ENCODE measurements around the gene AARS2. TPM values are rescaled to one million over a fixed set of nuclear protein-coding genes. Genes with fewer than 3 reads are reported as not detected.
"Not testable (repeated sequence)": the region's sequence is repeated elsewhere in the genome, so short reads cannot be mapped to it uniquely, and the experiment has no call there.

The AARS2 gene
- total RNA-seq, 5 donors from 2014 or later (not counting 1 experiment from before 2014, with no cell fraction given) = 16.7 to 28.5 (median 25.8) TPM

- Mint-ChIP-seq H3K4me1 (no peaks in the 10 kb centered on the region), H3K36me3 (no peaks in the 10 kb centered on the region), H3K4me3 (no peak overlapping the region), H3K9me3 (peaks cover 0 to 4% (median 4%) of the 10 kb centered on the region in 3 donors), H3K27me3 (peaks cover 4 to 7% of the 10 kb centered on the region in 2 donors), H3K27ac (no peak overlapping the region)
- Histone ChIP-seq H3K4me1 (ENCODE audit: control insufficient read depth in 1 of 2, extremely low read depth in 1 of 2, insufficient read depth in 2 of 2, low read length in 2 of 2) (no peaks in the 10 kb centered on the region), H3K9me3 (no peaks in the 10 kb centered on the region), H3K27me3 (replicated peaks in 1 of 2; ENCODE audit: control insufficient read depth in 2 of 2, extremely low read depth in 1 of 2, insufficient read depth in 2 of 2, low read length in 1 of 2) (peaks cover 0 to 8% of the 10 kb centered on the region in 2 experiments), H3K27ac (ENCODE audit: low read length) (no peak overlapping the region), H3K4me3 (ENCODE audit: control insufficient read depth in 1 of 2, extremely low read depth in 1 of 2, low read length in 1 of 2) (no peak overlapping the region), H3K36me3 (ENCODE audit: control insufficient read depth in 2 of 2, extremely low read depth in 1 of 2, insufficient read depth in 1 of 2, low read length in 1 of 2) (no peaks in the 10 kb centered on the region)
- ChIA-PET POLR2A (interaction anchor here in 1 of 2 donors (0.5 kb wide), 1 partner anchor 114 kb away, joined by 3 read pairs; no protein-coding TSS in a partner anchor), CTCF (no interaction called here)
- ATAC-seq (replicated peaks in 1 of 4) = no peak
- 100% methylated on average over 1 of the region's 4 CpGs for WGBS (ENCODE audit: insufficient coverage)
- DNase-seq = no peak
These were observed 39.1 kb upstream of the AARS2 start for GRCh38 chr6:44352259-44352658.

DNA sequence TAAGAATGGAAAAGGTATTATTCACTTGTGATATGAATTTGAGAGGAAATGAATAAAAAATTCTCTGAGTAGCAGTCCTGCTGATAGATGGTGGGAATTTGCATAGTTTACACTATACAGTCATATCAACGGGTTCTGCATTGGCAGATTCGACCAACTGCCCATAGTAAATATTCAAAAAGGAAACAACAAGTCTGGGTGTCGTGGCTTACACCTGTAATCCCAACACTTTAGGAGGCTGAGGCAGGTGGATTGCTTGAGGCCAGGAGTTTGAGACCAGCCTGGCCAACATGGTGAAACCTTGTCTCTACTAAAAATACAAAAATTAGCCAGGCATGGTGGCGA lies 37.5 kb upstream of the AARS2 start:
- H3K27ac ChIP-seq (ENCODE audit: low read length); H3K9me3 Mint-ChIP-seq; H3K27ac Mint-ChIP-seq; H3K4me3 ChIP-seq (ENCODE audit: control insufficient read depth in 1 of 2, extremely low read depth in 1 of 2, low read length in 1 of 2); POLR2A ChIA-PET; H3K27me3 Mint-ChIP-seq; H3K36me3 Mint-ChIP-seq; H3K9me3 ChIP-seq; H3K4me3 Mint-ChIP-seq; H3K36me3 ChIP-seq (ENCODE audit: control insufficient read depth in 2 of 2, extremely low read depth in 1 of 2, insufficient read depth in 1 of 2, low read length in 1 of 2); H3K4me1 ChIP-seq (ENCODE audit: control insufficient read depth in 1 of 2, extremely low read depth in 1 of 2, insufficient read depth in 2 of 2, low read length in 2 of 2); ATAC-seq (replicated peaks in 1 of 4); DNase-seq; H3K4me1 Mint-ChIP-seq: not testable (repeated sequence)
- CTCF ChIA-PET = interaction anchor here in 1 of 2 donors (0.7 kb wide), 1 partner anchor 58 kb away, joined by 3 read pairs; no protein-coding TSS in a partner anchor
- H3K27me3 ChIP-seq (replicated peaks in 1 of 2; ENCODE audit: control insufficient read depth in 2 of 2, extremely low read depth in 1 of 2, insufficient read depth in 2 of 2, low read length in 1 of 2) = peaks cover 0 to 14% of the 10 kb centered on the region in 2 experiments
- WGBS (ENCODE audit: insufficient coverage) = no CpG with 5 or more reads among the region's 4 CpGs

DNA sequence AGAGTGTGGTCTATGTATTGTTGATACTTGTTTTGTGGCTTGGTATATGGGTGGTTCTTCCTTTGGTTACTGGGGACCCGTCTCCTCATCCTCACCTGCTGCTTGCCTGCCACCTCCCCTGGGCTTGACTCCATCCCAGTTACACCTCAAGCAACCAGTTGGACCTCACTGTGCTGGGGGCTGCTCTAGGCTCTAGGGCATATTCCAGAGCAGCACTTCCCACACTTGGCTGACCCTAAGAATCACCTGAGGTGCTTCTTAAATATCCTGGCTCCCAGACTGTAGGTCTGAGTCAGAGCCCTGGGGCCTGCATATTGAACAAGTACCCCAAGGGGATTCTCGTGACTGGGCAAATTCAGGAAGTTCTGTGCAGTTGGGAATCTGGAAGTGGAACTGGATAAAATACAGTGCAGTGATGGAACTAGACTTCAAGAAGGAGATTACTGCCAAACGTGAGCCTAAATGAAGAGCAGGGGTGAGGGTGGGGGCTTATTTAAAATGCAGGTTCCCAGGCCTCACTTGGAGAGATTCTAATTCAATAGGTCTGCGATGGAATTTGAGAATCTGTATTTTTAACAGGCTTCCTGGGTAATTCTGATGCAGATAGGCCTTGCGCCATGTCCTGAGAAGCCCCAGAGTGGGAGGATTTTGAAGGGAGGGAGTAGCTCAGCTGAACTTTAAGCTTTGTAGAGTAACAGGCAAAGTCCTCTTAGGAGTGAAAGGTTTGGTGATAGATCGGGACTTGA lies 36.9 kb upstream of the AARS2 start:
- Mint-ChIP-seq H3K4me3 (no peak overlapping the region), H3K27ac (no peak overlapping the region), H3K27me3 (peaks cover 6 to 8% of the 10 kb centered on the region in 2 donors), H3K9me3 (no peaks in the 10 kb centered on the region), H3K4me1 (no peaks in the 10 kb centered on the region), H3K36me3 (no peaks in the 10 kb centered on the region)
- ChIA-PET POLR2A (no interaction called here), CTCF (interaction anchor here in 1 of 2 donors (0.7 kb wide), 1 partner anchor 59 kb away, joined by 3 read pairs; no protein-coding TSS in a partner anchor)
- ATAC-seq (replicated peaks in 1 of 4) = no peak
- H3K9me3 ChIP-seq = no peaks in the 10 kb centered on the region
- WGBS (ENCODE audit: insufficient coverage) = 76% methylated on average over 5 of the region's 6 CpGs
- H3K4me1 ChIP-seq (ENCODE audit: control insufficient read depth in 1 of 2, extremely low read depth in 1 of 2, insufficient read depth in 2 of 2, low read length in 2 of 2) = no peaks in the 10 kb centered on the region
- H3K27me3 ChIP-seq (replicated peaks in 1 of 2; ENCODE audit: control insufficient read depth in 2 of 2, extremely low read depth in 1 of 2, insufficient read depth in 2 of 2, low read length in 1 of 2) = peaks cover 0 to 14% of the 10 kb centered on the region in 2 experiments
- no peak overlapping the region for H3K4me3 ChIP-seq (ENCODE audit: control insufficient read depth in 1 of 2, extremely low read depth in 1 of 2, low read length in 1 of 2)
- H3K36me3 ChIP-seq (ENCODE audit: control insufficient read depth in 2 of 2, extremely low read depth in 1 of 2, insufficient read depth in 1 of 2, low read length in 1 of 2) = no peaks in the 10 kb centered on the region
- no peak overlapping the region for H3K27ac ChIP-seq (ENCODE audit: low read length)
- no peak for DNase-seq

GRCh38 chr6:44346818-44347217 lies 33.7 kb upstream of the AARS2 start:
- H3K4me1 Mint-ChIP-seq; H3K27ac ChIP-seq (ENCODE audit: low read length); ATAC-seq (replicated peaks in 1 of 4); H3K4me1 ChIP-seq (ENCODE audit: control insufficient read depth in 1 of 2, extremely low read depth in 1 of 2, insufficient read depth in 2 of 2, low read length in 2 of 2); POLR2A ChIA-PET; H3K27ac Mint-ChIP-seq; H3K36me3 Mint-ChIP-seq; H3K36me3 ChIP-seq (ENCODE audit: control insufficient read depth in 2 of 2, extremely low read depth in 1 of 2, insufficient read depth in 1 of 2, low read length in 1 of 2); DNase-seq; H3K4me3 Mint-ChIP-seq; H3K4me3 ChIP-seq (ENCODE audit: control insufficient read depth in 1 of 2, extremely low read depth in 1 of 2, low read length in 1 of 2); H3K9me3 Mint-ChIP-seq; H3K9me3 ChIP-seq: not testable (repeated sequence)
- peaks cover 9 to 32% of the 10 kb centered on the region in 2 experiments for H3K27me3 ChIP-seq (replicated peaks in 1 of 2; ENCODE audit: control insufficient read depth in 2 of 2, extremely low read depth in 1 of 2, insufficient read depth in 2 of 2, low read length in 1 of 2)
- CTCF ChIA-PET = interaction anchor here in 1 of 2 donors (1.2 kb wide), 1 partner anchor 11 kb away, joined by 5 read pairs; no protein-coding TSS in a partner anchor
- H3K27me3 Mint-ChIP-seq = peaks cover 34 to 36% of the 10 kb centered on the region in 2 donors
- WGBS (ENCODE audit: insufficient coverage) = 100% methylated on average over 1 of the region's 4 CpGs

- H3K4me3 Mint-ChIP-seq = no peak within 1 kb of the TSS
- H3K27me3 ChIP-seq (replicated peaks in 1 of 2; ENCODE audit: control insufficient read depth in 2 of 2, extremely low read depth in 1 of 2, insufficient read depth in 2 of 2, low read length in 1 of 2) = peaks cover 9 to 48% of the 10 kb centered on the region in 2 experiments
- no peak within 1 kb of the TSS for H3K27ac Mint-ChIP-seq
- WGBS (ENCODE audit: insufficient coverage) = 6% methylated on average over 31 of the region's 31 CpGs
- H3K36me3 ChIP-seq (ENCODE audit: control insufficient read depth in 2 of 2, extremely low read depth in 1 of 2, insufficient read depth in 1 of 2, low read length in 1 of 2) = no peaks in the 10 kb centered on the region
- ATAC-seq (replicated peaks in 1 of 4) (no peak), DNase-seq (no peak)
- peaks cover 39 to 42% of the 10 kb centered on the region in 2 donors for H3K27me3 Mint-ChIP-seq
- H3K9me3 ChIP-seq = no peaks in the 10 kb centered on the region
- no peaks in the 10 kb centered on the region for H3K9me3 Mint-ChIP-seq
- H3K36me3 Mint-ChIP-seq = no peaks in the 10 kb centered on the region
- H3K27ac ChIP-seq (ENCODE audit: low read length) = no peak within 1 kb of the TSS
- POLR2A ChIA-PET = no interaction called here
- H3K4me1 Mint-ChIP-seq = peaks cover 0 to 2% (median 2%) of the 10 kb centered on the region in 3 donors
- CTCF ChIA-PET = no interaction called here
- peaks cover 0 to 5% of the 10 kb centered on the region in 2 experiments for H3K4me1 ChIP-seq (ENCODE audit: control insufficient read depth in 1 of 2, extremely low read depth in 1 of 2, insufficient read depth in 2 of 2, low read length in 2 of 2)
- no peak within 1 kb of the TSS for H3K4me3 ChIP-seq (ENCODE audit: control insufficient read depth in 1 of 2, extremely low read depth in 1 of 2, low read length in 1 of 2)
These were observed 29.3 kb upstream of the AARS2 start, which contains the start of gene SPATS1 for GRCh38 chr6:44342489-44342888. Gene SPATS1 (plus strand): TSS chr6:44342650. CDS start chr6:44343096, 446 bp downstream.

- Mint-ChIP-seq H3K9me3 (no peaks in the 10 kb centered on the region), H3K4me3 (no peak overlapping the region), H3K27ac (no peak overlapping the region), H3K27me3 (peaks cover 39 to 42% of the 10 kb centered on the region in 2 donors), H3K36me3 (no peaks in the 10 kb centered on the region), H3K4me1 (peaks cover 0 to 2% (median 2%) of the 10 kb centered on the region in 3 donors)
- no peak overlapping the region for H3K4me3 ChIP-seq (ENCODE audit: control insufficient read depth in 1 of 2, extremely low read depth in 1 of 2, low read length in 1 of 2)
- POLR2A ChIA-PET = interaction anchor here in 1 of 2 donors (0.6 kb wide), 1 partner anchor 47 kb away, joined by 4 read pairs; no protein-coding TSS in a partner anchor
- WGBS (ENCODE audit: insufficient coverage) = 67% methylated on average over 2 of the region's 6 CpGs
- H3K27me3 ChIP-seq (replicated peaks in 1 of 2; ENCODE audit: control insufficient read depth in 2 of 2, extremely low read depth in 1 of 2, insufficient read depth in 2 of 2, low read length in 1 of 2) = peaks cover 9 to 51% of the 10 kb centered on the region in 2 experiments
- H3K9me3 ChIP-seq = no peaks in the 10 kb centered on the region
- no peak for DNase-seq
- ATAC-seq (replicated peaks in 1 of 4) = no peak
- CTCF ChIA-PET = interaction anchor here in 1 of 2 donors (1.0 kb wide), 1 partner anchor 85 kb away, joined by 4 read pairs; the partner anchor contains the start of gene SLC35B2
- peaks cover 0 to 5% of the 10 kb centered on the region in 2 experiments for H3K4me1 ChIP-seq (ENCODE audit: control insufficient read depth in 1 of 2, extremely low read depth in 1 of 2, insufficient read depth in 2 of 2, low read length in 2 of 2)
- H3K27ac ChIP-seq (ENCODE audit: low read length) = no peak overlapping the region
- no peaks in the 10 kb centered on the region for H3K36me3 ChIP-seq (ENCODE audit: control insufficient read depth in 2 of 2, extremely low read depth in 1 of 2, insufficient read depth in 1 of 2, low read length in 1 of 2)
These were observed 28.9 kb upstream of the AARS2 start for GRCh38 chr6:44342052-44342451.

Data from T-cell (primary cell).